Measurements from ENCODE around the gene SLC22A31.

The SLC22A31 gene

DNA sequence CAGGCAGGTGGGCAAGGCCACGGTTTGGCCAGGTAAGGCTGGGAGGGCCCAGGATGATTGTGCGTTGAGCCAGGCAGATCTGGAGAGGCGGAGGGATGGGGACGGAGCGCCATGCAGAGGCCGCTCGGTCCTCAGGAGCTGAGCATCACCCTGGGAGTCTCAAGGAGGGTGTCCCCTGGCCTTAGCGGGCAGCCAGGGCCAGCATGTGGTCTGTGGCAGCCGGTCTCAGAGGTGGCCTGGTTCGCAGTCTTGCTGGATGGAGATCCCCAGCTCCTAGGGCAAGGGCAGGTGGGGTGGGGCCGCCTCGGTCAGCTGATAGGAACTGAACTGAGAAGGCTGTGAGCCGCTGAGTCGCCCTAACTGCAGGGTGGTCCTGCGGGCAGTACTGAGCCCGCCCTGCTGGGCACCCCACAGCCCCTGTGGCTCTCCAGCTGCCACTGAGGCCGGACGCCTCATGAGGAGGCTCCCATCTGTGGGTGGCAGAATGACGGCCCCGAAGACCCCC, 40.4 kb downstream of the SLC22A31 start:
- H3K4me1 Mint-ChIP-seq (ENCODE audit: low read depth): no peaks in the 10 kb centered on the region
- H3K4me3 Mint-ChIP-seq: no peak overlapping the region
- H3K27ac Mint-ChIP-seq: no peak overlapping the region
- no peaks in the 10 kb centered on the region for H3K36me3 Mint-ChIP-seq (ENCODE audit: low read depth)
- H3K9me3 Mint-ChIP-seq: no peaks in the 10 kb centered on the region
- H3K27me3 Mint-ChIP-seq: no peaks in the 10 kb centered on the region

DNA sequence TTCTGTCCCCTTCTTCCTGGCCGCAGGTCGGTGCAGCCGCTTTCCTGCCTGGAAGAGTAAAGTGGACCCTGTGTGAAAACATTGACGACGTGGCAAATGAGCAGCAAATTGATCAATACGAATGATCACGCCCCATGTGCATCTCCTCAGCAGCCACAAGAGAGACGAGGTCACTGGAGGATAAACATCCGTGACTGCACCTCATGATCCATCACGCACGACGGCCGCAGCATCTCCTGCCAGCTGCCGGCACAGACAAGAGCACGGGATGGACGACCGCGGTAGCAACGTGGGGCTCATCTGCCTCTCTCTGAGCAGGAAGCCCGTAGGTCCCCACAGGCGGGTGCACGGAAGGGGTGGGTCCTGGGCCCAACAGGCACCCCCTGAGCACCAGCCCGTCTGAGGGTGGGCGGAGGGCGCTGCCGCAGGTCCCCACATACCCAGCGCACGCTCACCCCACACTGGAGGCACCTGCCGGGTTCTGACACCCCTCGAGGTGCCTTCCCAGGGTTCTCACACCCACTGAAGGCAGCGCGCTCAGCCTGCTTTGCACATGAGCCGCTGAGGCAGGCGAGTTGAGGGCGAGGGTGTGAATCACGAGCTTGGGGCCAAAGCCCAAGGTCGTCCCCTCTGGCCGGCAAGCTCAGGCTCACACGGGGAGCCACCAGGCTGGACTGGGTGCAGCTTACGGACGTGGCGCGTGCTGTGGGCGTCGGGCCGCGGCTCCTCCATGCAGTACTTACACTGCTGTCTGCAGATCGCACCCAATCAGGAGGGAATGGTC, 41.1 kb downstream of the SLC22A31 start:
- Mint-ChIP-seq H3K36me3 (ENCODE audit: low read depth) (no peaks in the 10 kb centered on the region), H3K9me3 (no peaks in the 10 kb centered on the region), H3K27ac (no peak overlapping the region), H3K4me1 (ENCODE audit: low read depth) (no peaks in the 10 kb centered on the region), H3K4me3 (no peak overlapping the region), H3K27me3 (no peaks in the 10 kb centered on the region)

DNA sequence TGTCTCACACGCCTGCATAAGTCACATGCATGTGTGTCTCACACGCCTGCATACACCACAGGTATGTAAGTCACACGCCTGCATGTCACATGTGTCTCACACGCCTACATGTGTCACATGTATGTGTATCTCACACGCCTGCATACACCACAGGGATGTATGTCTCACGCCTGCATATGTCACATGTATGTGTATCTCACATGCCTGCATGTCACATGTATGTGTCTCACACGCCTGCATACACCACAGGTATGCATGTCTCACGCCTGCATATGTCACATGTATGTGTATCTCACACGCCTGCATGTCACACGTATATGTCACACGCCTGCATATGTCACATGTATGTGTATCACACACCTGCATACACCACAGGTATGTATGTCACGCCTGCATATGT, 42.6 kb downstream of the SLC22A31 start:
- Mint-ChIP-seq H3K27ac (no peak overlapping the region), H3K27me3 (no peaks in the 10 kb centered on the region), H3K9me3 (no peaks in the 10 kb centered on the region), H3K36me3 (ENCODE audit: low read depth) (no peaks in the 10 kb centered on the region), H3K4me1 (ENCODE audit: low read depth) (no peaks in the 10 kb centered on the region), H3K4me3 (no peak overlapping the region)

DNA sequence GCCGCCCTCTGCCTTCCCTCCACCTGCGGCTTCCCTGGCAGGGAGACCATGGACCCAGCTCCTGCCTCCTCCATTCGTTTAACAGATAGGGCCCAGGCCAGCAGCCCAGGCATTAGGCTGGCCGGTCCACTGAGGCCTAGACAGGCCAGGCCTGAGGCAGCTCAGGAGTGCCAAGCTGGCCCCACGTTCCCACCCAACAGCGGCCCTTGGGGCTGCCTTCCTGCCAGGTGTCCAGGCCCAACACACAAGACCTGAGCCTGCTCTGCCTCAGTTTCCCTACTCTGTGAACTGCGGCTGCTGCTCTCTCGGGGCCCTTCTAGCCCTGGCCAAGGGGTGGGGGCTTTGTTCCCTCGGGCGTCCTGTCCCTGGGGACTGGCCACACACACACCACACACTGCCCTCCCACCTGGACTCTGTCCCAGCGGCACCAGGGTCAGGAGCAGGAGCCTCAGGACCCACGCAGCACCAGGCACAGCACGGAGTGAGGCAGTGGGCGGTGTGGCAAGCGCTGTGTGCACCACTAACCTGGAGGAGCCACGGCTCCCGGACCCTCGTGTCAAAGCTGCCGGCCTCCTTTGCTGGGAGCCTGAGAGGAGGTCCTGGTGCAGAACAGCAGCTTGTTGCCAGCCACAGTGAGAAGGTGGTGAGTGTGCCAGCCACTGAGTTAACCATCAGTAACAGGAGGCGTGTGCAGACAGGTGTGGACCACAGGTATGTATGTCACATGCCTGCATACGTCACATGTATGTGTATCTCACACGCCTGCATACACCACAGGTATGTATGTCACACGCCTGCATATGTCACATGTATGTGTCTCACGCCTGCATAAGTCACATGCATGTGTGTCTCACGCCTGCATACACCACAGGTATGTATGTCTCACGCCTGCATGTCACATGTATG, 43.3 kb downstream of the SLC22A31 start:
- no peaks in the 10 kb centered on the region for H3K9me3 Mint-ChIP-seq
- no peaks in the 10 kb centered on the region for H3K4me1 Mint-ChIP-seq (ENCODE audit: low read depth)
- no peaks in the 10 kb centered on the region for H3K27me3 Mint-ChIP-seq
- no peaks in the 10 kb centered on the region for H3K36me3 Mint-ChIP-seq (ENCODE audit: low read depth)
- H3K4me3 Mint-ChIP-seq: no peak overlapping the region
- H3K27ac Mint-ChIP-seq: no peak overlapping the region

DNA sequence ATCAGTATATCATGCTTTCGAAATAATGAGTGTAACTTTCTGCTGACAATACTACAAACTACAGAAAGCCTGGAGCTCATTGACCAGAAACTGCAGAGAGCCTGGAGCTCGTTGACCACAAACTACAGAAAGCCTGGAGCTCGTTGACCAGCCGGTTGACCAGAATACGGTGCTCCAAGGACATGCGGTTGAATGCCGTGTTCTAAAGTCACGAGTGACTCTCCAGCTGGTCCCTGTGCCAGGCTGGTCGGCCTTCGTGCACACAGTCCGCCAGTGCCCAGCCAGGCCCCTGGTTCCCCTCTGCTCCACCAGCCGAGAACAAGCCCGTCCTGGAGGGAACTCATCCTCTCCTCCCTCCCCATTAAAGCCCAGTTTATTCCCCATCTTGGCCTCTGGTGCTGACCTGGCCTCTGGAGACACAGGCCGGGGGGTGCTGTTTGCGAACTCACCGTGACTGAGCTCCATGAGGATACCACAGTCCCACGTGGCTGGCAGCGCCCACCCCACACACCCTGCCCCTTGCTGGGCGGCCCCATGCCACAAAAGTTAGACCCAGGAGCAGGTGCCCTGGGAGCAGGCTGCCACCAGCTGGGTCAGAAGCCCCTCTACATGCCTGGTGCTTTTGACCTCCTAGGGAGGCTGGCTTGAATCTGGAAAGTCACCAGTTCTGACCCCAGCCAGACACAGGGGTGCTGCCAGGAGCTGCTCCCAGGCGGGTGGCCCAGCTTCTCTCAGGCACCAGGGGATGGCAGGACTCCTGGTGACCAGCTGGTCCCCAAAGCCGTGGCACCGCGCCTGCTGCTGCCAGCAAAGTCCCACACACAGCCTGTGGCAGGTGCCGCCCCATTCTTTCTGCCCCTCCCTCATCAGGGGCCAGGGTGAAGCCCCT, 44.2 kb downstream of the SLC22A31 start:
- no peak overlapping the region for H3K4me3 Mint-ChIP-seq
- no peaks in the 10 kb centered on the region for H3K9me3 Mint-ChIP-seq
- H3K27ac Mint-ChIP-seq: no peak overlapping the region
- no peaks in the 10 kb centered on the region for H3K4me1 Mint-ChIP-seq (ENCODE audit: low read depth)
- no peaks in the 10 kb centered on the region for H3K27me3 Mint-ChIP-seq
- H3K36me3 Mint-ChIP-seq (ENCODE audit: low read depth): peaks cover 3% of the 10 kb centered on the region

DNA sequence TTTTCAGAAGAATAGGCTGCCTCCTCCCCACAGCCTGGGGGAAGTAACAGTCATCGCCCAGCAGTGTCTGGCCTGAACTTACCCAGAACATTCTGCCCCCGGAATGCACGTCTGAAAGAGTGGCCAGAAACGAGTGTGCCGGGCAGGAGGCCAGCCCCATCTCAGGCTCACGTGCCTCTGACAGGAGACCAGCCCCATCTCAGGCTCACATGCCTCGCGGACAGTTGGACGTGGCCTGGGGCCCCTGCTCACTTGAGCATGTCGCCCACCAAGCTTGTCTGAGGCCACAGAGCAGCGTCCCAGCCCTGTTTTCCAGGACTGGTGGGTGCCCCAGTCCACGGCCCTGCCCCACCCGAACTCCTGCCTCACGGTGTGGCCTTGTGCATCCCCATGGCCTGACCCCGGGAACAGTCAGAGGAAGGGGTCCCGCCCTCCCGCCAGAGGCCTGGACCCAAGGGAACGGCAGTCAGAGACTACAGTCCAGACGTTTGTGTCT, 45.1 kb downstream of the SLC22A31 start:
- H3K4me1 Mint-ChIP-seq (ENCODE audit: low read depth): no peaks in the 10 kb centered on the region
- H3K36me3 Mint-ChIP-seq (ENCODE audit: low read depth): peaks cover 10% of the 10 kb centered on the region
- no peaks in the 10 kb centered on the region for H3K9me3 Mint-ChIP-seq
- H3K4me3 Mint-ChIP-seq: no peak overlapping the region
- no peak overlapping the region for H3K27ac Mint-ChIP-seq
- no peaks in the 10 kb centered on the region for H3K27me3 Mint-ChIP-seq

DNA sequence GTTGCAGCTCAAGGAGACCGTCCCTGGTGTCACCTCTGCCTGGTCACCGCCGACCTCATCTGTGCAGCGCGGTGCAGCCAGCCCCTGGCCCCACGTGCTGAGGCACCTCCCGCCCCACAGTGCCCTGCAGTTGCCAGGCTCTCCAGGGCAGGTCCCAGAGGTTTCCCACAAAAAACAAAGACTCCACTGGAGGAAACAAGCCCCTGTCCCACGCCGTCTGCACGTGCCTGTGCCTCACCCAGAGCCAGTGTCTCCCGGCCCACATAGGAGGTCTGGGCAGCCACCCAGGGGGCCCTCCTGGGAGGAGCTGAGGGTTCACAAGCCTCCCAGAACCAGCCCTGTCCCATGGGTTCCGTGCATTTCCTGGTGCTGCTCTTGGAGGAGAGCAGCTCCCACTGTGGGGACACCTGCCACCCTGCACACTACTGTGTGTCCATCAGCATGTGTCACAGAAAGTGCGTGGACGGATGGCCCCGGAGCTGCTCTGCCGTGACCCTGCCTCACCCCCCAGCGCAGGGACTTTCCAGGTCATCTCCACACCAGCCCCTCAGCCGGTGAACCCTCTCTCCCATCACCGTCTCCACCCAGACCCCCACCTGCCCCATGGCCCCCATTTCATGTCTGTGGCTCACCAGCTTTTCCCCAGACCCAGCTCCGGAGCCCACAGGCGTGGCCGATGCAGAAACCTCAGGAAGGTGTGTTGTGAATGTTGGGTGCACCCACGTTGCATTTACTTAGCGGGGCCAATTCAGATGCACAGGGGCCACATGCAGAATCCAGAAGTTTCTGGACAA, 45.8 kb downstream of the SLC22A31 start:
- no peak overlapping the region for H3K27ac Mint-ChIP-seq
- no peaks in the 10 kb centered on the region for H3K4me1 Mint-ChIP-seq (ENCODE audit: low read depth)
- H3K4me3 Mint-ChIP-seq: no peak overlapping the region
- H3K9me3 Mint-ChIP-seq: no peaks in the 10 kb centered on the region
- peaks cover 15% of the 10 kb centered on the region for H3K36me3 Mint-ChIP-seq (ENCODE audit: low read depth)
- no peaks in the 10 kb centered on the region for H3K27me3 Mint-ChIP-seq

DNA sequence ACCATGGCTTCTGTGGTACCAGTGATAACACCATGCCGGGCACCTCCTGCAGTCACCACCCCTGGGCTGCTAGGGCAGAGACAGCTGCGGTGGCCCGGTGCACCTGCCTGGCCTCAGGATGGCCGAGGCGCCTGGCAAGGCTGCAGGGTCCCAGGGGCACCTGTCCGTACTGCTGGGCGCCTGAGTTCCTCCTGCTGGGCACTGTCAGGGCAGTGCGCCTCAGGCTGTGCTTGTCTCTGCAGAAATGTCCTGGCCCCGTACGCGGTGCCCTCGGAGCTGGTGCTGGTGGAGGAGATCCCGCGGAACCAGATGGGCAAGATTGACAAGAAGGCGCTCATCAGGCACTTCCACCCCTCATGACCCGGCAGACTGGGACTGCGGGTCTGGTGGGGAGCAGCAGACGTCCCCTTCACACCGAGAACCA, 46.5 kb downstream of the SLC22A31 start:
- Mint-ChIP-seq H3K9me3 (no peaks in the 10 kb centered on the region), H3K27ac (no peak overlapping the region), H3K36me3 (ENCODE audit: low read depth) (peaks cover 23% of the 10 kb centered on the region), H3K4me3 (no peak overlapping the region), H3K4me1 (ENCODE audit: low read depth) (no peaks in the 10 kb centered on the region), H3K27me3 (no peaks in the 10 kb centered on the region)

DNA sequence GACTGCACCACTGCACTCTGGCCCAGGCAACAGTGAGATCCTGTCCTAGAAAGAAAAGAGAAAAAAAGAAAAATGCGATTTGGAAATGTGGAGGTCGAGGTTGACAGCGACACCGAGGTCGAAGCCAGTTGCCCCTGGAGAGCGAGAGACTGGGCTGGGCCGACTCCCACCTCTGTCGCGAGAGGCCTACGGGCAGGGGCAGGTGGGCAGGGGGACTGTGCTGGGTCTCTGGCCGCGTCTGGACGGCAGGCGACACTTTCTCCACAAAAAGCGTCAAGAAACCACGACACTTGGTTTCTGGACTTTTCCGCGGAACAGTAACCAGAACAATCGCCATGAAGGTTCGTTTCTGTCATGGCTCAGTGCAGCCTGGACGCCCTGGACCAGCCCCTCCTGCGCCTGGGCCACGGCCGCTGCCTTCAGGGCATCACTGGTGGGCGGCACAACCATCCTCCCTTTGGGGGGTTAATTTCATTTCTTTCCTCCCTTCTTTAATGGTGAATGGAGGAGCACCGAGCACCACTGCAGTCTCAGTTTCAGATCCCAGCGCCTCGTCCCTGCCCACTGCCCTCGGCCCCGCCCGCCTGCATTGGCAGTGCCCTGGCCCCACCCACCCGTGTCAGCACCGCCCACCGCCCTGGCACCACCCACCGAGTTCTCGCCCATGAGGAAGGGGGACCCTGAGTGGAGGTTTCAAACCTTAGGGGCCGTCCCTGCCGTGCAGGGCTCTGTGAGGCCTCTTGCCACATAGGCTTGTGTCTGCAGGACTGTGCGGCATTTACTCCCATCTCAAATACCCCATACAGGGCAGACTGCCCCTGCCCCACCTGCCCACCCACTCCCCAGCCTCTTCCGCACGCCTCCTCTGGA, 47.3 kb downstream of the SLC22A31 start:
- H3K4me3 Mint-ChIP-seq: no peak overlapping the region
- H3K27me3 Mint-ChIP-seq: no peaks in the 10 kb centered on the region
- H3K27ac Mint-ChIP-seq: no peak overlapping the region
- H3K4me1 Mint-ChIP-seq (ENCODE audit: low read depth): no peaks in the 10 kb centered on the region
- peaks cover 26% of the 10 kb centered on the region for H3K36me3 Mint-ChIP-seq (ENCODE audit: low read depth)
- no peaks in the 10 kb centered on the region for H3K9me3 Mint-ChIP-seq

DNA sequence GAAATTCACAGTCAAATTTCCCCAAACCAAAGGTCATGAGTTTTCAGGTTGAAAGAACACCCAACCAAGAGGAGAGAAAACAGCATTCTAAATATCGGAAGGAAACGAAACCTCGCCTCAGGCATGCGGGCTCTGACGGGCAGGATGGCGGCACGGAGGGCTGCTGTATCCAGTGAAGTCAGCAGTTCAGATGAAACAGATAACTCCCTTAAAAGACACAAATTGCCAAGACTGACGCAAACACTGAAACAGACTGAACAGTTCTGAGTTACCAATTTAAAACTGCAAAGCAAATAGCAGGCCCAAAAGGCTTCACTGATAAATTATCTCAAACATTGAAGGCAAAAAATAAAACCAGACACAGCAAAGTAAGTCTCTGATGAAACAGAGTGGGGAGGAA, 49.4 kb downstream of the SLC22A31 start:
- Mint-ChIP-seq H3K27me3 (no peaks in the 10 kb centered on the region), H3K36me3 (ENCODE audit: low read depth) (peaks cover 33% of the 10 kb centered on the region), H3K4me3 (no peak overlapping the region), H3K9me3 (no peaks in the 10 kb centered on the region), H3K4me1 (ENCODE audit: low read depth) (no peaks in the 10 kb centered on the region), H3K27ac (no peak overlapping the region)

DNA sequence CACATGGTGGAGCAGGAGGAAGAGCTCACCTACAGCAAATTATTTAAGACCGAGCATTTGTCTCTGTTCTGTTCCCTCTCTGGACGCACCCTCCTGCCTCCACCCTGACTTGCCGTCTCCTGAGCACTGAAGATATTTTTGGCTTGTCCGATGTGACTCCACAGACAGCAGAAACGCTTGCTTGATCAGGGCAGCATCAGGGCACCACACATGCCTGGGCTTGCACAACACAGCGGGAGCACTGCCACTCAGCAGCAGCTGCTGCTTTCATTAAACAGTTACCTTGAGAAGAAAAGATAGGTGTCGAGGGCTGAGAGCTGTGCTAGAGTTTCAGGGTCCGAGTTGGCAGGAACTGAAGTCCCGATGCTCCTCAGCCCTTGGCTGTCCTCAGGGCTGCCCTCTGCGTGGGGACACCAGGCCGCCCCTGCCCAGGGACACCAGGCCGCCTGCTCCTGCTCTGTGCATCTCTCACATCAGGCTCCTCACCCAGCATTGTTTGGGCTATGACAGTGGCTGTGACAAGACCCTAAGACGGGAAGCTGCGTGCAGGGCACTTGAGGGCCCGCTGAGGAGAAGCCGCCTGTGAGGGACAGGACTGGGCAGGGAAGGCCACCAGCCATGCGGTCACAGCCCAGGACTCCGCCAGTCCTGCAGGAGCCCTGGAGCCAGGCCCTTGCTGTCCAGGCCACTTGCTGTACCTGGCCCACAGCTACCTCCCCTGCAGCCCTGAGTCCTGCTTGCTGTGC, 50.1 kb downstream of the SLC22A31 start:
- Mint-ChIP-seq H3K36me3 (ENCODE audit: low read depth) (peaks cover 37% of the 10 kb centered on the region), H3K9me3 (no peaks in the 10 kb centered on the region), H3K4me3 (no peak overlapping the region), H3K4me1 (ENCODE audit: low read depth) (no peaks in the 10 kb centered on the region), H3K27me3 (no peaks in the 10 kb centered on the region), H3K27ac (peak overlapping the region; percentile 23)

DNA sequence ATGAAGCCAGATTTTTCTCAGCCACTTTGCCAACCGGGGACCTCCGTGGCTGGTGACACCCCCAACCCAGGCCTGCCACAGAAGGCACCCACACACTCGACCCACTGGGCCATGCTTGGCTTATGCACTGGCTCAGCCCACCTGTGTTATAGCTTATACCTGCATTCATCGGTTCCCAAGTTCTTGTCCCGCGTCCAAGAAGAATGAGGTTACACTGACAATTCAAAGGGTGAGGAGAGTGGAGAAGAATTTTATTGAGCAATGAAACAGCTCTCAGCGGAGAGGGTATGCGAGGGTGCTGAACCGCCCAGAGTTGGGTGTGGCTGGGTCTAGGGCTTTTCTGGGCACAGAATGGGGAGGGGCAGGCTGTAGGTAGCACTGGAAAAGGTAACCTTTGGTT, 51.0 kb downstream of the SLC22A31 start:
- Mint-ChIP-seq H3K9me3 (no peaks in the 10 kb centered on the region), H3K4me3 (no peak overlapping the region), H3K27ac (no peak overlapping the region), H3K27me3 (no peaks in the 10 kb centered on the region), H3K4me1 (ENCODE audit: low read depth) (no peaks in the 10 kb centered on the region), H3K36me3 (ENCODE audit: low read depth) (peaks cover 37% of the 10 kb centered on the region)

Measured in stimulated activated naive CD8-positive, alpha-beta T cell treated with anti-CD3 and anti-CD28 coated beads, Interleukin-15, Interleukin-2, amounts not matched to agents 100 ng/mL and 50 ng/mL, for 24 hours (primary cell).